ENCODE results near the gene ASRGL1.

Gene ASRGL1

DNA sequence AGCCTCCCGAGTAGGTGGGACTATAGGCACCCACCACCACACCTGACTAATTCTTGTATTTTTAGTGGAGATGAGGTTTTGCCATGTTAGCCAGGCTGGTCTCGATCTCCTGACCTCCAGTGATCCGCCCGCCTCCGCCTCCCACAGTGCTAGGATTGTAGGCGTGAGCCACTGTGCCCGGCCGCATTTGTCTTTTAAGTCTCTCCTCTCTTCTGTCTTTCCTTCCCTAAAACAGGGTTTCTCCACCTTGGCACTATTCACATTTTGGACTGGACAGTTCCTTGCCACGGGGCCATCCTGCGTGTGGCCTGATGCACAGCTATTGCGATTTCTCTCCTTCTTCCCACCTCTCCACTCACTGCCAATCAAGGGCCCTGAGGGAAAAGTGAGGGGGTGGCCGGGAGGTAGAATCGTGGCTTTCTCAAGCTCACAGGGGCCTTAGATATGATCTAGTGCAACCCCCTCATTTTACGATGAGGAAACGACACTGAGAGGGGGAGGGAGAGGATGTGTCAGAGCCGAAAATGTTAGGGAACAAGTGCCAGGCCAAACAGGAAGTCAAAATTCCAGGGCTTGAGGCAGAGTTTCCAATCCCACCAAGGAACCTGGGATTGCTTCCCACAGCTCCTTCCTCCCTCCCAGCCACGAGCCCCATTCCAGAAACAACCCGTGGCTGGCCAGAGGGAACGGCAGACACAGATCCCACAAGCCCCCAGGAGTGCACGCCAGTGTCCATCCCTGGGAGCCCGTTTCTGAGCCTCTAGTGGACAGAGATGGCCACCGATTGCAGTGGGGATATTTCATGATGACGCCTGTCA is 102.7 kb downstream of the ASRGL1 start:
- H3K36me3 ChIP-seq (ENCODE audit: control insufficient read depth, insufficient read depth, low read length) = no peaks in the 10 kb centered on the region
- no peak overlapping the region for H3K9ac ChIP-seq (ENCODE audit: low read depth, low read length)
- H3K4me1 ChIP-seq (ENCODE audit: control insufficient read depth, insufficient read depth, low read length) = no peaks in the 10 kb centered on the region
- H3K27me3 ChIP-seq (ENCODE audit: control insufficient read depth, insufficient read depth, low read length) = no peaks in the 10 kb centered on the region
- H3K9me3 ChIP-seq (ENCODE audit: control insufficient read depth, insufficient read depth, low read length) = no peaks in the 10 kb centered on the region
- no peak overlapping the region for H3K4me3 ChIP-seq (ENCODE audit: low read depth, low read length)

Measured in iPS-15b (cell line).